Measurements from ENCODE around the gene SIGLEC5.

SIGLEC5 gene

GRCh38 chr19:51589511-51589910 lies 40.7 kb downstream of the SIGLEC5 start:
- DNase-seq (ENCODE audit: low read depth) = no peak

DNA sequence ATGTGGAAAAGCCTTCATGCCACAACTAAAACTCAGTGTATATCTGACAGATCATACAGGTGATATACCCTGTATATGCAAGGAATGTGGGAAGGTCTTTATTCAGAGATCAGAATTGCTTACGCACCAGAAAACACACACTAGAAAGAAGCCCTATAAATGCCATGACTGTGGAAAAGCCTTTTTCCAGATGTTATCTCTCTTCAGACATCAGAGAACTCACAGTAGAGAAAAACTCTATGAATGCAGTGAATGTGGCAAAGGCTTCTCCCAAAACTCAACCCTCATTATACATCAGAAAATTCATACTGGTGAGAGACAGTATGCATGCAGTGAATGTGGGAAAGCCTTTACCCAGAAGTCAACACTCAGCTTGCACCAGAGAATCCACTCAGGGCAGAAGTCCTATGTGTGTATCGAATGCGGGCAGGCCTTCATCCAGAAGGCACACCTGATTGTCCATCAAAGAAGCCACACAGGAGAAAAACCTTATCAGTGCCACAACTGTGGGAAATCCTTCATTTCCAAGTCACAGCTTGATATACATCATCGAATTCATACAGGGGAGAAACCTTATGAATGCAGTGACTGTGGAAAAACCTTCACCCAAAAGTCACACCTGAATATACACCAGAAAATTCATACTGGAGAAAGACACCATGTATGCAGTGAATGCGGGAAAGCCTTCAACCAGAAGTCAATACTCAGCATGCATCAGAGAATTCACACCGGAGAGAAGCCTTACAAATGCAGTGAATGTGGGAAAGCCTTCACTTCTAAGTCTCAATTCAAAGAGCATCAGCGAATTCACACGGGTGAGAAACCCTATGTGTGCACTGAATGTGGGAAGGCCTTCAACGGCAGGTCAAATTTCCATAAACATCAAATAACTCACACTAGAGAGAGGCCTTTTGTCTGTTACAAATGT lies 42.7 kb downstream of the SIGLEC5 start:
- DNase-seq (ENCODE audit: low read depth) = no peak

DNA sequence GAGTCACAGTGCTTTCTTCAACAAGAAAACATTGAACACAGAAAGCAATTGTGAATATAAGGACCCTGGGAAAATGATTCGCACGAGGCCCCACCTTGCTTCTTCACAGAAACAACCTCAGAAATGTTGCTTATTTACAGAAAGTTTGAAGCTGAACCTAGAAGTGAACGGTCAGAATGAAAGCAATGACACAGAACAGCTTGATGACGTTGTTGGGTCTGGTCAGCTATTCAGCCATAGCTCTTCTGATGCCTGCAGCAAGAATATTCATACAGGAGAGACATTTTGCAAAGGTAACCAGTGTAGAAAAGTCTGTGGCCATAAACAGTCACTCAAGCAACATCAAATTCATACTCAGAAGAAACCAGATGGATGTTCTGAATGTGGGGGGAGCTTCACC lies 43.4 kb downstream of the SIGLEC5 start:
- no peak for DNase-seq (ENCODE audit: low read depth)

GRCh38 chr19:51586103-51586728 lies 44.0 kb downstream of the SIGLEC5 start:
- no peak for DNase-seq (ENCODE audit: low read depth)

DNA sequence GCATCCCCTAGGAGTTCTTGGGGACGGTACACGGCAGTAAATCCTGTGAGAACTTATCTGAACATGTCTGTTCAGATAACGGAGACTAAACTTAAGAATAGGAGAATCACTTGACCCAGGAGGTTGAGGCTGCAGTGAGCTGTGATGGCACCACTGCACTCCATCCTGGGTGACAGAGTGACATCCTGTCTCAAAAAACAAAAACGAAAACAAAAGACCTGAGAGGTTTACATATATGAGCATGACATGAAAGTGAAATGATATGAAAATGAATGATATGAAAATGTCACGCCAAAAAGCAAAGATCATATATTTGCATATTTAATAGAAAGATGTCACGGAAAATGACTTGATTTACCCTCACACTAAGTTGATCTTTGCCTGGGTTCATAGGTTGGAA lies 53.4 kb downstream of the SIGLEC5 start:
- no peak for DNase-seq (ENCODE audit: low read depth)

DNA sequence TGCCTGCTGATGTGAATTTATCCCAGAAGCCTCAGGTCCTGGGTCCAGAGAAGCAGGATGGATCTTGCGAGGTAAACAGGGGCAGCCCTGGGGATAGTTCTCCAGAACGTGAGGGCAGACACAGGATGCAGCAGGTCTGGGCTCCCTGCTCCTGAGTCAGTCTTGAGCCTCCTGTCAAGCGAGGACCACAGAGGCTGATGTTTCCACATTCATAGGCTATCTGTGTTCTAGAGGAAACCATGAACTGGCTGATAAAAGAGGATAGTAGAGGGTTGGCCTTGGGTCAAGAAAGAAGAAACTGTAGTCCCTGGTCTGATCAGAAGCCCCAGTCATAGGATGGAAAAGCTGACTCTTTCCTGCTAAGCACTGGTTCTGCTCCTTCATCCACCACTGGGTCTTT lies 56.9 kb downstream of the SIGLEC5 start:
- peak; percentile 70 for DNase-seq (ENCODE audit: low read depth)

GRCh38 chr19:51572908-51573307 lies 57.3 kb downstream of the SIGLEC5 start:
- peak; percentile 96 for DNase-seq (ENCODE audit: low read depth)

- DNase-seq (ENCODE audit: low read depth) = peak; percentile 53
Measured at GRCh38 chr19:51572410-51572809, 57.8 kb downstream of the SIGLEC5 start.

GRCh38 chr19:51571599-51571998 lies 58.6 kb downstream of the SIGLEC5 start:
- peak; percentile 28 for DNase-seq (ENCODE audit: low read depth)

DNA sequence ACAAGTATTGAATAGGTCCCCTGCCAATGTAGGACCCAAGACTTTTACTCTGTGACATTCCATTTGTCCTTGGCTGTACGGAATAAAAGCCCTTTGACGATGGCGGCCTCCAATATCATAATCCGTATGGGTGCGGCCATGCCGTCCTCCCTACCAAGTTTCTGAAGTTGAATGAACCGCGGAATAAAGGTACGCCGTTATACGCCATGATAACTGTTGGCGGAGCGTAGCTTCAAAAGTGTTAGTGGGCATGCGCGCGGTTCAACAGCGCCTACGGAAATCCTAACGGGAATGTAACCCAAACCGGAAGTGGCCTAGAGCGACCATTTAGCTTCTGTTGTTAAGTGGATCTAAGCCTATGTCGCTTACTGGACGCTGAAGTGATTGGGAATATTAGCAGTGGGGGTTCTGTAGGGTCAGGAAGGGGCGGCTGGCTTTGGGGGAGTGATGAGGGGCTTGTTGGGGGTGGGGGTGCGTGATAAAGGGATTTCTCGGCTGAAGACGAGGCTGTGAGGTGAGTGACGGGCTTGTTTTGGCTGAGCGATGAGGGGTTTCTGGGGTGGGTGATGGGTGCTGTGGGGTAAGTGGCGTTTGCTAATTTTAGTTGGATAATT lies 59.1 kb downstream of the SIGLEC5 start, which contains the start of gene ZNF175:
Gene ZNF175, plus strand, starts transcription at position 322 of the 614 bp plus-strand sequence. CDS start 2,047 bp downstream, outside the sequence.
- peak; percentile 96 for DNase-seq (ENCODE audit: low read depth)

- peak; percentile 62 for DNase-seq (ENCODE audit: low read depth)
Measured at GRCh38 chr19:51568456-51568855, 61.7 kb downstream of the SIGLEC5 start.

DNA sequence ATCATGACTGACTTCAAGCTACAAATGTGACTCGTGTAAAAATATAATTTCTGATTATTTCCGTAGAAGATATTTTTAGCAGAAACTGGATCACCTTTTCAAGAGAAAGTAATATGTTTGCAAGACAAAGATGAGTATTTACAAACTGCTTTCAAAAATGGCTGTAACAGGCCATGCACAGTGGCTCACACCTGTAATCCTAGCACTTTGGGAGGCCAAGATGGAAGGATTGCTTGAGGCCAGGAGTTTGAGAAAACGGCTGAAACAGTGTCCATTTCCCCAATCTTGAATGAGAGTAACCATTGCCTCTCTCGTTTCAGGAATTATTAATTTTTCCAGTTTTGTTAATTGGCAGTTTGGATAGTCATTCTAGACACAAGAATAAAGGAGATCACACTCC lies 62.6 kb downstream of the SIGLEC5 start:
- DNase-seq (ENCODE audit: low read depth) = no peak

DNA sequence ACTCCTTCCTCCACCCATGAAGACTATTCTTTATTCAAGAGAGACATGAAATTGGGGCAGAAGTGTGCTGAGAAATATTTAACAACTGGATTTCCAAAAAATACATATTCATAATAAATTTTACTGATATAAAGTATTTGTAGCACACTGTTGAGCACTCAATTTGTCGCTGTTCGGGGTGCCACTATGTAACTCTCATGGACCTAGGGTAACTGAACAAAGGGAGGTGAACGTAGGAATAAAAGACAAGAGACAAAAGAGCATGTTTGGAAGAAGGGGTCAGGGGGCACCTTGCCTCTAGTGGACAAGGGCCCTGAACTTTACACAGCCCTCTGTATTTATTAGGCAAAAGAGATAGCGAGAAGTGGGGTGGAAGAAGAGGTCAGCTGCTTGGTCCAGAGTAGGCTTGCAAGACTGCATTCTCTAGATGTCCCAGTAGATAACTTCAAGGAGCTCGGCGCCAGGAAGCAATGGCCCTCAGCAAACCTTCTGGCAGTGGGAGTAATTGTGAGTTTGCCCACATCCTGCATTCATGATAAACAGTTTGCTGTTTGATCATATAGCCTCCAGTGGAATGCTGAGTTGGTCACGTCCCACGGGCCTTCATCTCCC lies 63.6 kb downstream of the SIGLEC5 start:
- peak; percentile 52 for DNase-seq (ENCODE audit: low read depth)

GRCh38 chr19:51565583-51565982 lies 64.6 kb downstream of the SIGLEC5 start:
- peak; percentile 3 for DNase-seq (ENCODE audit: low read depth)

DNA sequence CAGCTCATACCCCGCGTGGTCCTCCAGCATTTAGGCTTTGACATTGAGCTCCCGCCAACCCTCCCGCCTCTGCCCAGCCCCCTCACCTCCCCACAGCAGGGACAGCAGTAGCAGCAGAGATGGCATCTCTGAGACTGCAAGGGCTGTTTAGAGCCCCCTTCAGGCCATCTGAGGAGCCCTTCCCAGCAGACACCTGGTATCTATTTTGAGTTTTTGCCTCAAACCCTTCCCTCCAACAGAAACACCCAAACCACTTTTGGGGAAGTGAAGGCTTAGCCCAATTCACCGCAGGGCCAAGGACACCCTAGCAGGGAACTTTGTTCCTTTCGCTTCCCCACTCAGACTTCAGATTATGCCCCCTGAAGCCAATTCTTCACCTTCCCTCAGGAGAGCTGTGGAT lies 65.4 kb downstream of the SIGLEC5 start:
- DNase-seq (ENCODE audit: low read depth) = no peak
